Left ventricle myocardium inferior (tissue), 1 donor: ENCODE data around the gene SLC39A11. TPM values are rescaled to one million over a fixed set of nuclear protein-coding genes. Genes with fewer than 3 reads are reported as not detected.
"Not testable (repeated sequence)": the region's sequence is repeated elsewhere in the genome, so short reads cannot be mapped to it uniquely, and the experiment has no call there.

Source experiments
- DNase-seq: peaks from one replicate; pipeline ENCODE4 v3.0.0-alpha.2; 2020
- H3K27ac ChIP-seq: fragments of 200-600 bp; replicated peaks from 2 replicates; pipeline ENCODE4 v1.8.0; 2021
- H3K27me3 ChIP-seq: fragments of 200-600 bp; 2 replicates; pipeline ENCODE4 v1.8.0; 2021; ENCODE audit warnings: low read depth
- H3K36me3 ChIP-seq: fragments of 200-600 bp; 2 replicates; pipeline ENCODE4 v1.8.0; 2021
- H3K4me1 ChIP-seq: fragments of 200-600 bp; 2 replicates; pipeline ENCODE4 v1.8.0; 2021
- H3K4me3 ChIP-seq: fragments of 200-600 bp; 2 replicates; pipeline ENCODE4 v1.8.0; 2021; ENCODE audit warnings: mild to moderate bottlenecking, moderate library complexity
- H3K9me3 ChIP-seq: fragments of 200-600 bp; replicated peaks from 2 replicates; pipeline ENCODE4 v1.8.0; 2021
- intact Hi-C: fragments of 100-400 bp; cut with micrococcal nuclease; formaldehyde crosslinking; loops from one replicate; pipeline ENCODE4 v1.11.0; 2022
- total RNA-seq: library from RNA; stranded (reverse); fragmentation: NEBNext Ultra II Directional; extraction: Animal tissue kit (Norgen Biotek cat#: 25700); gene quantifications from one replicate; pipeline ENCODE4 v1.2.1, GENCODE V29; 2021
- TF ChIP-seq, protein P1 (sequence below): fragments of 200-600 bp; IDR thresholded peaks from 2 replicates; pipeline ENCODE4 v1.8.0; 2021; ENCODE audit warnings: antibody characterized with exemption, mild to moderate bottlenecking, borderline replicate concordance
- donor health status: DM: no; HTN: yes; CAD: no; lungs with severe emphysema.

SLC39A11 gene
- total RNA-seq, 1 donor from 2014 or later: 6.4 TPM

DNA sequence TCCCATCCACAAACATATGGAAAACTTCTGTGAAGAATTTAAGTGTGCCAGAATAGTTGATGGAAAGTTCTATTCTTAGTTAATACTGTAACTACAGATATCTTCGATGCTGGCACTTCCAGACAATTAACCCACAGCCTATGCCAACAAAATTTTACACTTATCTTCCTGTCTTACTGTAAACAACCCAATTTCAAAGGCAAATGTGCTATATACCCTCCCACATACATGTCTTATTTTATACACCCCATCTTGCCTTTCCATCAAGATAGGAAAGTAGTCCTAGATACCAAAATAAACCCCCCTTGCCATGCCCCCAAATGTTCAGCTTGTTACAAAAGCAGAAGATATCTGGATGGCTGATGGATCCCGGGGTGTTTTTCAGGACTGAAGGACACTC is 306.3 kb downstream of the SLC39A11 start:
- no peaks in the 10 kb centered on the region for H3K4me1 ChIP-seq
- no peak for DNase-seq
- no peaks in the 10 kb centered on the region for H3K36me3 ChIP-seq
- H3K4me3 ChIP-seq: no peak overlapping the region
- TF ChIP-seq, protein P1, sequence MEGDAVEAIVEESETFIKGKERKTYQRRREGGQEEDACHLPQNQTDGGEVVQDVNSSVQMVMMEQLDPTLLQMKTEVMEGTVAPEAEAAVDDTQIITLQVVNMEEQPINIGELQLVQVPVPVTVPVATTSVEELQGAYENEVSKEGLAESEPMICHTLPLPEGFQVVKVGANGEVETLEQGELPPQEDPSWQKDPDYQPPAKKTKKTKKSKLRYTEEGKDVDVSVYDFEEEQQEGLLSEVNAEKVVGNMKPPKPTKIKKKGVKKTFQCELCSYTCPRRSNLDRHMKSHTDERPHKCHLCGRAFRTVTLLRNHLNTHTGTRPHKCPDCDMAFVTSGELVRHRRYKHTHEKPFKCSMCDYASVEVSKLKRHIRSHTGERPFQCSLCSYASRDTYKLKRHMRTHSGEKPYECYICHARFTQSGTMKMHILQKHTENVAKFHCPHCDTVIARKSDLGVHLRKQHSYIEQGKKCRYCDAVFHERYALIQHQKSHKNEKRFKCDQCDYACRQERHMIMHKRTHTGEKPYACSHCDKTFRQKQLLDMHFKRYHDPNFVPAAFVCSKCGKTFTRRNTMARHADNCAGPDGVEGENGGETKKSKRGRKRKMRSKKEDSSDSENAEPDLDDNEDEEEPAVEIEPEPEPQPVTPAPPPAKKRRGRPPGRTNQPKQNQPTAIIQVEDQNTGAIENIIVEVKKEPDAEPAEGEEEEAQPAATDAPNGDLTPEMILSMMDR: no peak
- intact Hi-C loops: no loop called here
- H3K9me3 ChIP-seq: no peaks in the 10 kb centered on the region
- H3K27me3 ChIP-seq: no peaks in the 10 kb centered on the region
- no peak overlapping the region for H3K27ac ChIP-seq

DNA sequence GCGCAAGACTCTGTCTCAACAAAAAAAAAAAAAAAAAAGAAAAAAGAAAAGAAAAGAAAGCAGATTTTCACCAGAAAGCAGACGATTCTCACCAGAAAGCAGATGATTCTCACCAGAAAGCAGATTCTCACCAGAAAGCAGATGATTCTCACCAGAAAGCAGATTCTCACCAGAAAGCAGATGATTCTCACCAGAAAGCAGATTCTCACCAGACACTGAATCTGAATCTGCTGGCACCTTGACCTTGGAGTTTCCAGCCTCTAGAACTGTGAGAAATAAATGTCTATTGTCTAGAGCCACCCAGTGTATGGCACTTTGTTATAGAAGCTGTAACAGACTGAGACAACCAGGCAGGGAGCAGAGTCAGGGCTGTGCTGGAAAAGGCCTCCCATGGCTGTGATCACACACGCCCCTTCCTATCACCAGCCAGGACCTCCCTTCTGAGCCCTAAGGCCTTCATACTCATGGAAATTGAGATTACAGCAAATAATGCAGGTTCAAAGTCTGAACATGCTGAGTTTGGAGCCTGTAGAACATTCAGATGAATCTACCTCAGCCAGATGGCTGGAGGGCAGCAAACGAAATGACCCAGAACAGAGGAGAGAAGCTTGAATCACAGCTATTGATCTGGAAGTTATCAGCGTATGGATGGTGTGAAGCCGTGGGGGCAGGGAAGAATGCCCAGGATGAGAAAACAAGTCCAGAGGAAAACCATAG is 309.3 kb downstream of the SLC39A11 start:
- no peak overlapping the region for H3K27ac ChIP-seq
- H3K4me1 ChIP-seq: no peaks in the 10 kb centered on the region
- TF ChIP-seq, protein P1: no peak
- H3K9me3 ChIP-seq: no peaks in the 10 kb centered on the region
- no peaks in the 10 kb centered on the region for H3K27me3 ChIP-seq
- intact Hi-C loops: no loop called here
- no peak for DNase-seq
- H3K36me3 ChIP-seq: no peaks in the 10 kb centered on the region
- no peak overlapping the region for H3K4me3 ChIP-seq

DNA sequence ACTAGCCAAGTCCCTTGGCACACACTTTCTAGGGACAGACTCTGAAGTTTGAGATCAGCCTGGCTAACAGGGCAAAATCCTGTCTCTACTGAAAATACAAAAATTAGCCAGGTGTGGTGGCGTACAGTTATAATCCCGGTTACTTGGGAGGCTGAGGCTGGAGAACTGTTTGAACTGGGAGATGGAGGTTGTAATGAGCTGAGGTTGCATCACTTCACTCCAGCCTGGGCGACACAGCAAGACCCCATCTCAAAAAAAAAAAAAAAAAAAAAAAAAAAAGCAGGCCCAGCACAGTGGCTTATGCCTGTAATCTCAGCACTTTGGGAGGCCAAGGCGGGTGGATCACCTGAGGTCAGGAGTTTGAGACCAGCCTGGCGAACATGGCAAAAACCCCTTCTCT is 310.1 kb downstream of the SLC39A11 start:
- intact Hi-C loops, H3K36me3 ChIP-seq: not testable (repeated sequence)

DNA sequence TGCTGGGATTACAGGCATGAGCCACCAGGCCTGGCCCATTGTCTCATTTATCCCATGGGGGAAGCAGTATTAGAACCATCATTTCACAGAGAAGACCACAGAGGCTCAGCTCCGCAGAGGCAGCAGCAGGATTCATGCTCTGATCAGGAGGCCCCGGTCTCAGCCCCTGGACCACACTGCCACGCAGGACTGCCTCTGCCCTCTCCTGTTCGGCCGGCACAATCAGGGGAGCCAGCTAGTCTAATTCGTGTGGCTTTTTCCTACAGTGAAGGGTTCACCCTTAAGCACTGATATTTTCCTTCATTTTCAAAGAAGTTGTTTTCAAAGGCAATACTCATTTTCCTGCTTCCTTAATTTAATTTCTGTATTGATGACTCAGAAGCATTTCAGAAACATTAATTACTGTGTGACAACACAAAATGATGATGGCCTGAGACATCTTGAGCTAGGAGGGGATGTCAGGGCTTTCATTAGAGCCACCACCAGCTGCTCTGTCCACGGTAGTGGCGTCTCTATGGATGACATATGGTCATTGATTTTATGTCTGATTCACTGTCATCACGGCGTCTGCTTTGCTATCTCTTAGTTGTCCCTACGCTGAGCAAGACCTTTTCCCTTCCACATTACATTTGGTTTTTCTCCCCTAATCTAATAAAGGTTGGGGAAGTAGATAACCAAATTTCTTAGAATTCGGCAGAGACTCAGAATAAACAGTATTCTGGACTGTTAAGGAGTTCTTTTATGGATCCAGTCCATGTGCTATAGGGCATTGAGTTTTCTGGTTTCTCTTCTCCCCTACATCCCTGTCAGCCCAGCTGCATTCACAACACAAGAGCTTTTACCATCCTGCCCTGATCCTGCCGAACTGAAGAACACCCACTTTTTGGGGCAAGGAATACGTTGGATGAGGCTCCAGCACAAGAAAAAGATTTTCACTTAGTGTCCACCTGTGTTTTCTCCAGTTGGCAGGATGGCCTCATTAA is 314.0 kb downstream of the SLC39A11 start:
- H3K4me3 ChIP-seq: no peak overlapping the region
- TF ChIP-seq, protein P1: no peak
- no peaks in the 10 kb centered on the region for H3K36me3 ChIP-seq
- intact Hi-C loops: no loop called here
- no peaks in the 10 kb centered on the region for H3K27me3 ChIP-seq
- H3K9me3 ChIP-seq: no peaks in the 10 kb centered on the region
- H3K27ac ChIP-seq: no peak overlapping the region
- DNase-seq: no peak
- no peaks in the 10 kb centered on the region for H3K4me1 ChIP-seq

More for the DNA sequence above, 310.1 kb downstream of the SLC39A11 start:
- not testable (repeated sequence) for H3K4me3 ChIP-seq, H3K27me3 ChIP-seq, H3K27ac ChIP-seq, H3K4me1 ChIP-seq, DNase-seq, H3K9me3 ChIP-seq

DNA sequence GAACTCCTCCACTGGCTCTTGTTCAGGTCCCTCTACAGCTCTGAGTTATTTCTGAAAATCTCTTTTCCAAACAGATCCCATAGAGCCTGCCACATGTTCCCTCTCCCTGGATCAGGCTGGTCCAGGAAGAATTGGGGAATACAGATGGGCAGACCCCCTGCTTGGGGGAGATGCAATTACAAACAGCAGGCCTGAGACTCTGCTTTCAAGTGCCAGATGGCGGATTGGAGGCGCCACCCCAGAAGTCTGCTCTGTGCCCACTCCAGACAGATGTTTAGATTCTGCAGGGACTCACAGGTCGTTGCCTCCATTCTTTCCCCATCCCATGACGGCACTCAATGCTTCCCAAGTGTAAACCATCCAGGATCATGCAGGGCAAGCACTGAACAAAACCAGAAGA is 316.6 kb downstream of the SLC39A11 start:
- TF ChIP-seq, protein P1: no peak
- Histone ChIP-seq H3K27ac (no peak overlapping the region), H3K4me3 (no peak overlapping the region), H3K27me3 (no peaks in the 10 kb centered on the region), H3K9me3 (peaks cover 3% of the 10 kb centered on the region), H3K36me3 (peaks cover 8% of the 10 kb centered on the region), H3K4me1 (no peaks in the 10 kb centered on the region)
- no peak for DNase-seq
- intact Hi-C loops: no loop called here
